ENCODE results near the gene CBFA2T3.

The CBFA2T3 gene

DNA sequence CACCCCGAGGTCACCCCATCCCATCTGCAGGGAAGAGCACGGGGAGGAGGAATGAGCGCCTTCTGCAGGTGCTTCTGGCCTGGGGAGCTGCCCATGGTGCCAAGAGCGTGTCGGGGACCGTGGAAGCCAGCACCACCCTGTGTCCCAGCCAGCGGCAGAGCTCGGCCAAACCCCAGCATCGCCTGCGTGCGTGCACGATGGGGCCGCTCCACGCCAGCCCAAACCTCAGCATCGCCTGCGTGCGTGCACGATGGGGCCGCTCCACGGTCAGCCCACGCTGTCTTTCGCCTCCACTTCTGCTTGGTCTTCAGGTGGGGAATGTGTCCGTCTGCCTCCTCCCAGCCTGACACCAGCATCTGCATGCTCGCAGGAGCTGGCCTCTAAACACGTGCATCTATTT is 134.2 kb downstream of the CBFA2T3 start:
- TF ChIP-seq, protein P1, sequence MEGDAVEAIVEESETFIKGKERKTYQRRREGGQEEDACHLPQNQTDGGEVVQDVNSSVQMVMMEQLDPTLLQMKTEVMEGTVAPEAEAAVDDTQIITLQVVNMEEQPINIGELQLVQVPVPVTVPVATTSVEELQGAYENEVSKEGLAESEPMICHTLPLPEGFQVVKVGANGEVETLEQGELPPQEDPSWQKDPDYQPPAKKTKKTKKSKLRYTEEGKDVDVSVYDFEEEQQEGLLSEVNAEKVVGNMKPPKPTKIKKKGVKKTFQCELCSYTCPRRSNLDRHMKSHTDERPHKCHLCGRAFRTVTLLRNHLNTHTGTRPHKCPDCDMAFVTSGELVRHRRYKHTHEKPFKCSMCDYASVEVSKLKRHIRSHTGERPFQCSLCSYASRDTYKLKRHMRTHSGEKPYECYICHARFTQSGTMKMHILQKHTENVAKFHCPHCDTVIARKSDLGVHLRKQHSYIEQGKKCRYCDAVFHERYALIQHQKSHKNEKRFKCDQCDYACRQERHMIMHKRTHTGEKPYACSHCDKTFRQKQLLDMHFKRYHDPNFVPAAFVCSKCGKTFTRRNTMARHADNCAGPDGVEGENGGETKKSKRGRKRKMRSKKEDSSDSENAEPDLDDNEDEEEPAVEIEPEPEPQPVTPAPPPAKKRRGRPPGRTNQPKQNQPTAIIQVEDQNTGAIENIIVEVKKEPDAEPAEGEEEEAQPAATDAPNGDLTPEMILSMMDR (IDR thresholded peaks at IDR 0.05; ENCODE audit: low read depth, low read length), result no peak
- DNase-seq (ENCODE audit: extremely low read depth, low read depth), result no peak

DNA sequence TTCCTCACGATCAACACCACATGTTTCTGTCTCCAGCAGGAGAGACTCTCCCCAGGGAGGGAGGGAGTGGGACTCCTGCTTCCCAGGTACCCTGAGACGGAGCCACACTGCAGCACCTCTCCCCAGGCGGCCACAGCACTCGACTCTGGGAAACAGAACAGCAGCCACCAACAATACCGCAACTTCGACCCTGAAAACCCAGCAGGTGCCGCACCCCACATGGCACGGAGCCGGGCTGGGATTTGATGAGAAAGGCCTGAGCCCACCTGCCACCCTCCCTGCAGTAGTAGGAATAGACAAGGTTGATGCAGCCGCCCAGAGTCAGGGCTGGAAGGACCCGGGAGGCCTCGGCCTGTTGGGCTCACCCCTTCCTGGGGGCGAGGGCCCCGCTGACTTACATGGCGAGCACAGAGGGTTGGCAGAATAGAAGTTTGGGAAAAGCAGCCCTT is 134.7 kb downstream of the CBFA2T3 start:
- DNase-seq (ENCODE audit: extremely low read depth, low read depth), result no peak
- TF ChIP-seq, protein P1 (IDR thresholded peaks at IDR 0.05; ENCODE audit: low read depth, low read length), result no peak

- DNase-seq (ENCODE audit: extremely low read depth, low read depth), result no peak
- TF ChIP-seq, protein P1 (IDR thresholded peaks at IDR 0.05; ENCODE audit: low read depth, low read length), result no peak
Measured at GRCh38 chr16:88841521-88842307, 135.3 kb downstream of the CBFA2T3 start.

- TF ChIP-seq, protein P1 (IDR thresholded peaks at IDR 0.05; ENCODE audit: low read depth, low read length), result no peak
- DNase-seq (ENCODE audit: extremely low read depth, low read depth), result no peak
Measured at GRCh38 chr16:88840600-88841215, 136.3 kb downstream of the CBFA2T3 start.

GRCh38 chr16:88839745-88840599 is 137.0 kb downstream of the CBFA2T3 start:
- TF ChIP-seq, protein P1 (IDR thresholded peaks at IDR 0.05; ENCODE audit: low read depth, low read length), result no peak
- DNase-seq (ENCODE audit: extremely low read depth, low read depth), result no peak

DNA sequence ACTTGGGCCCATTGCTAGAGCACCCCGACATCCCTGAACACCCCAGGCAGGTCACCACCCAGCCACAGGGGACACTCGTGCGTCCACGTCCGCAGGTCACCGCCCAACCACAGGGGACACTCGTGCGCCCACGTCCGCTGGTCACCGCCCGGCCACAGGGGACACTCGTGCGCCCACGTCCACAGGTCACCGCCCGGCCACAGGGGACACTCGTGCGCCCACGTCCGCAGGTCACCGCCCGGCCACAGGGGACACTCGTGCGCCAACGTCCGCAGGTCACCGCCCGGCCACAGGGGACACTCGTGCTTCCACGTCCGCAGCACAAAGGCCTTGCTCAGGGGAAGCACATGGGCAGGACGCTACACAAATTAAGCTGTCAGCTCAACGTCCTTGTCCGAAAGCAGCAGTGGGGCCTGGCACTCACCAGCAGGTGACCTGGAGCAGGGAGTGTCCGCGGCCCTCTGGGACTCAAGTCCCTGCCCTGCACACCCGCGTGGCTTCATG is 137.9 kb downstream of the CBFA2T3 start:
- TF ChIP-seq, protein P1 (IDR thresholded peaks at IDR 0.05; ENCODE audit: low read depth, low read length), result no peak
- no peak for DNase-seq (ENCODE audit: extremely low read depth, low read depth)

Measured in AG09319 (cell line).